Limb (tissue), 2 donors: ENCODE measurements around the gene C2orf68.
"Not testable (repeated sequence)": the region's sequence is repeated elsewhere in the genome, so short reads cannot be mapped to it uniquely, and the experiment has no call there.

Experiments
- DNase-seq, 2 donors: peaks; one replicate each; pipeline ENCODE4 v3.0.0-alpha.2; 2016; ENCODE audit errors: extremely low spot score in 2 of 2

Gene C2orf68

GRCh38 chr2:85582492-85582891 is 29.4 kb downstream of the C2orf68 start:
- DNase-seq = no peak

GRCh38 chr2:85580206-85580605 is 31.7 kb downstream of the C2orf68 start:
- DNase-seq = no peak

- no peak for DNase-seq
These were observed 32.5 kb downstream of the C2orf68 start for GRCh38 chr2:85579266-85579935.

DNA sequence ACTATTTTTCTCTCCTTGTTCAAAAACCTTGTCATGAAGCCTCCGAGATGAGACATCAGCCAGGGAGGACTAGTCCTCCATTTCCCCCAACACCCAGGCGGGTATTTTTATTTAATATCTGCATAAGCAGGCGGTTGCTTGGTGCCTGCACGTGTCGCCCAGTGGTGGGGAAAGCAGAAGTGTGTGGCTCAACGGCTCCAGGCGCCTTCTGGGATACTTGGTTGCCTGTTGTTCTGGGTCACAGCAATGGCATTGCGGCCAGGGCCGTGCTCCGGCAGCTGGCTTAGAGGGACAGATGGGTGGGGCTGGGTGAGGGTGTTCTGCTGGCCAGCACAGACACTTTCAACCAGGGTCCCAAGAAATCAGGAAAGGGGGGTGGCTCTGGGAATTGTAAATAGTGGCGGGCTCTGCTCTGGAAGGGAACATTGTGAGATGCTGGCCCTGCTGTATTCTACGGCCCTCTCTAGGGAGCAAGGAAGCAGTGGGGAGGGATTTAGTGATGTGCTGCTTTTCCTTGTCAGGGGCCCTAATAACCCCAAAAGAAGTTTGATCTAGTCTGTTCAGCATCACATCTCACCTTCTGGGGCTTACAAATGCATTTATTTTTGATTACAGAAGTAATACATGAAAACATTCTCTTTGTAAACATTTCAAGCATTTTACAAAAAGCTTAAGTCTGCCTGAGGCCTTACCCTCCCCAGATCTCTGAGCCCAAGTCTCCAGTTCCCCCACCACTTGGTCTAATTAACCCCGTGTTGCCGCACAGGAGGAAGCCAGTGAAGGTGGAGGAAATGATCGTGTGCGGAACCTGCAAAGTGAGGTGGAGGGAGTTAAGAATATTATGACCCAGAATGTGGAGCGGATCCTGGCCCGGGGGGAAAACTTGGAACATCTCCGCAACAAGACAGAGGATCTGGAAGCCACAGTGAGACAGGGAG is 33.4 kb downstream of the C2orf68 start:
- no peak for DNase-seq

GRCh38 chr2:85577386-85578242 is 34.3 kb downstream of the C2orf68 start, which contains the start of gene VAMP8:
VAMP8 (plus strand) TSS chr2:85577586; CDS start chr2:85577647, 61 bp downstream.
- DNase-seq = no peak

DNA sequence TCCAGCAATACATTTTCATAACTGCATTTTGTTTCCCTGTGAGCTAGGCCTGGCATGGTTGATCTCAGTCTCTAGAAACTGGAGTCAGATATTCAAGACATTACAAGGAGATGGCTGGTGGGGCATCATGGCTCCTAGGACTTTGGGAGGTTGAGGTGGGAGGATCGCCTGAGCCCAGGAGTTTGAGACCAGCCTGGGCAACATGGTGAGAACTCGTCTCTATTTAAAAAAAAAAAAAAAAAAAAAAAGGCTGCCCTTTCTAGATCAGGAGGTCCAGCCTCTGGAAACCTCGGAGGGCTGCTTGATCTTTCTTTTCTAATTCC is 34.8 kb downstream of the C2orf68 start:
- DNase-seq = no peak

- DNase-seq = no peak
These were observed 36.1 kb downstream of the C2orf68 start for GRCh38 chr2:85575739-85576138.

DNA sequence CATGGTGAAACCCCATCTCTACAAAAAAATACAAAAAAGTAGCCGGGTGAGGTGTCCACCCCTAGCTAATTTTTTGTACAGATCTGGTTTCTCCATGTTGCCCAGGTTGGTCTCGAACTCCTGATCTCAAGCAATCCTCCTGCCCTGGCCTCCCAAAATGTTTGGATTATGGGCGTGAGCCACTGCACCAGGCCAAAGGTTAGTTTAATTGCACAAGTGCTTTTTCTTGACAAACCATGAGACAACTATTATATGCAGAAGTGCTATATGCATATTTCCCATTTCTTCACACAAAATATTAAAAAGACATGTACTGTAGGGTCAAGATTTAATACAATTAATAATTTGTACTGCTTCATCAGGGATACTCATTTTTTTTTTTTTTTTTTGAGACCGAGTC is 45.6 kb downstream of the C2orf68 start:
- no peak for DNase-seq

GRCh38 chr2:85564144-85564563 is 47.7 kb downstream of the C2orf68 start:
- no peak for DNase-seq

DNA sequence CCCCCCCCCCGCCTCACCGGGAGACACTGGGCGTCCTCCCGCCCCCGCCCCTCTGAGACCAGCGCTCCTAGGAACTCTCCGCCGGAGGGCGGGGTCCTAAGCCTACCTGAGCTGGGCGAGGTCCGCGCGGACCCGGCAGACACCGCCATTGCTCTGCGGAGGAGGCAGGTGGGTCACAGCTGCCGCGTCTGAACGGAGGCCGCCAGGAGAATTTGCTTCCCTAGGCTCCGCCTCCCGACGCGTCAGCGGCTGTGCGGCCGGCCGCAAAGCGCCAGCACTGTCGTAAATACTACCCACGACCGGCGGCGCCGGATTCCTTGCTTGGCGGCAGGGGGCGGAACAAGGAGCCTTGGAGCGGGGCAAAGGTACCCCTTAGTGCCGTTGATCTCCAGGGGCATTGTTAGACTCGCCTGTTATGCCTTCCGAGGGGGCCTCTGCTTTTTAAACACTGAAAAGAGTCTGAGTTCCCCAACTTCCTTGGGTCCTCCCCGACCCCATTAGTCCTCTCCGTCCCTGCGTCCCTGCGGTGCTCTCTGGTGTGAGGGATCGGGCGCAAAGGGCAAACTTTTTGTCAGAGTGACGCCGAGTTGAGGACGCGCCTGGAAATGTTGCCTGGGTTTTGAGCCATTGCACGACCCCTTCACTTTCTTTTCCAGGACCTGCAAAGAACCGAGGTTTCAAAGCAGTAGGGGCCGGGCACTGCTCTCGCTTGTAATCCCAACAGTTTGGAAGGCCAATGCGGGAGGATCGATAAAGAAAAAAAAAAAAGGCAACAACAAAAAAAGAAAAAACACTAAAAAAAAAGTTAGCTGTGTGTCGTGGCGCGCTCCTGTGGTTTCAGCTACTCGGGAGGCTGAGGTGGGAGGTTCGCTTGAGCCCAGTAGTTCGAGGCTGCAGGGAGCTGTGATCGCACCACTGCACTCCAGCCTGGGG is 50.3 kb downstream of the C2orf68 start, which contains the start of gene GGCX:
Gene GGCX (minus strand): TSS at position 214 of the 933 bp plus-strand sequence. CDS start 65 bp downstream, at position 149.
- peak; percentile 96 for DNase-seq

- DNase-seq = no peak
These were observed 51.0 kb downstream of the C2orf68 start for GRCh38 chr2:85560812-85561279.

DNA sequence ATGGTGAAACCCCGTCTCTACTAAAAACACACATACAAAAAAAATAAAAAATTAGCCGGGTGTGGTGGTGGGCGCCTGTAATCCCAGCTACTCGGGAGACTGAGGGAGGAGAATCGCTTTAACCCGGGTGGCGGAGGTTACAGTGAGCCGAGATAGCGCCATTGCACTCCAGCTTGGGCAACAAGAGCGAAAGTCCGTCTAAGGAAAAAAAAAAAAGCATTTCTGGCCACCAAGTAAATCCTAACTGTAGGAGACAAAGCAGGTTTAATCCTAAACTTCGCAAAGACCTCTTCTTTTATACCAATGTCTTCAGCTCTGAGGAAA is 51.5 kb downstream of the C2orf68 start:
- DNase-seq = not testable (repeated sequence)

GRCh38 chr2:85558160-85558559 is 53.7 kb downstream of the C2orf68 start:
- DNase-seq = no peak

DNA sequence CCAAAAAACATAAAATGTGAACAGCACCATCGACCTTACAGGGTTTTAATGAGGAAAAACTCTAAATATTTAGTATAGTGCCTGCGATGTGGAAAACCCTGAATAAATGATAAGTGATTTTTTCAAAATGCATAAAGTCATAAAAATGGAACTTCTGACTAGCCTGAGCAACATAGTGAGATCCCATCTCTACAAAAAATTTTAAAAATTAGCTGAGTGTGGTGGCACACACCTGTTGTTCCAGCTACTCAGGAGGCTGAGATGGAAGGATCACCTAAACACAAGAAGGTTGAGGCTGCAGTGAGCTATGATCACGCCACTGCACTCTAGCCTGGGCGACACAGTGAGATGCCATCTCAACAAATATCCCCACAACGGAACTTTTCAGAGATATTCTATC is 54.7 kb downstream of the C2orf68 start:
- no peak for DNase-seq
